Measurements from ENCODE around the gene THAP10. TPM values are rescaled to one million over a fixed set of nuclear protein-coding genes. Genes with fewer than 3 reads are reported as not detected.

The THAP10 gene
- total and polyA plus RNA-seq, 2 donors from 2014 or later: 3.4 to 3.5 TPM

GRCh38 chr15:70923311-70924080 lies 31.3 kb upstream of the THAP10 start:
- no peak for TF ChIP-seq CTCF (IDR thresholded peaks at IDR 0.05; ENCODE audit: borderline replicate concordance, extremely low read depth, insufficient read depth)
- no peak overlapping the region for H3K4me3 ChIP-seq (ENCODE audit: low read length in 3 of 3)
- no peak overlapping the region for H3K9ac ChIP-seq (ENCODE audit: low read length in 3 of 3)
- no peaks in the 10 kb centered on the region for H3K27me3 ChIP-seq (ENCODE audit: control insufficient read depth, insufficient read depth, low read length)
- H3K36me3 ChIP-seq (ENCODE audit: control insufficient read depth in 2 of 3, insufficient read depth in 3 of 3, low read length in 3 of 3): no peaks in the 10 kb centered on the region
- H3K4me1 ChIP-seq (ENCODE audit: control insufficient read depth in 2 of 3, insufficient read depth in 2 of 3, low read depth in 1 of 3, low read length in 3 of 3): no peaks in the 10 kb centered on the region
- H3K27ac ChIP-seq (ENCODE audit: low read depth in 2 of 2, low read length in 2 of 2): no peak overlapping the region
- intact Hi-C loops (cut with DNase I): no loop called here
- no peaks in the 10 kb centered on the region for H3K9me3 ChIP-seq (ENCODE audit: control insufficient read depth in 2 of 3, insufficient read depth in 1 of 3, low read length in 3 of 3)
- no peak for DNase-seq
- no peak for FAIRE-seq

- intact Hi-C loops (cut with DNase I): no loop called here
- Histone ChIP-seq H3K4me3 (ENCODE audit: low read length in 3 of 3) (no peak overlapping the region), H3K27me3 (ENCODE audit: control insufficient read depth, insufficient read depth, low read length) (no peaks in the 10 kb centered on the region), H3K9ac (ENCODE audit: low read length in 3 of 3) (no peak overlapping the region), H3K9me3 (ENCODE audit: control insufficient read depth in 2 of 3, insufficient read depth in 1 of 3, low read length in 3 of 3) (no peaks in the 10 kb centered on the region), H3K27ac (ENCODE audit: low read depth in 2 of 2, low read length in 2 of 2) (no peak overlapping the region), H3K36me3 (ENCODE audit: control insufficient read depth in 2 of 3, insufficient read depth in 3 of 3, low read length in 3 of 3) (no peaks in the 10 kb centered on the region), H3K4me1 (ENCODE audit: control insufficient read depth in 2 of 3, insufficient read depth in 2 of 3, low read depth in 1 of 3, low read length in 3 of 3) (no peaks in the 10 kb centered on the region)
- no peak for DNase-seq
- no peak for FAIRE-seq
- TF ChIP-seq CTCF (IDR thresholded peaks at IDR 0.05; ENCODE audit: borderline replicate concordance, extremely low read depth, insufficient read depth): no peak
Measured at GRCh38 chr15:70922119-70922518, 29.9 kb upstream of the THAP10 start.

- H3K27me3 ChIP-seq (ENCODE audit: control insufficient read depth, insufficient read depth, low read length): no peaks in the 10 kb centered on the region
- no peaks in the 10 kb centered on the region for H3K9me3 ChIP-seq (ENCODE audit: control insufficient read depth in 2 of 3, insufficient read depth in 1 of 3, low read length in 3 of 3)
- H3K36me3 ChIP-seq (ENCODE audit: control insufficient read depth in 2 of 3, insufficient read depth in 3 of 3, low read length in 3 of 3): no peaks in the 10 kb centered on the region
- TF ChIP-seq CTCF (IDR thresholded peaks at IDR 0.05; ENCODE audit: borderline replicate concordance, extremely low read depth, insufficient read depth): no peak
- no peak for DNase-seq
- no peak overlapping the region for H3K4me3 ChIP-seq (ENCODE audit: low read length in 3 of 3)
- H3K9ac ChIP-seq (ENCODE audit: low read length in 3 of 3): no peak overlapping the region
- intact Hi-C loops (cut with DNase I): no loop called here
- no peak overlapping the region for H3K27ac ChIP-seq (ENCODE audit: low read depth in 2 of 2, low read length in 2 of 2)
- no peaks in the 10 kb centered on the region for H3K4me1 ChIP-seq (ENCODE audit: control insufficient read depth in 2 of 3, insufficient read depth in 2 of 3, low read depth in 1 of 3, low read length in 3 of 3)
- no peak for FAIRE-seq
Measured at GRCh38 chr15:70920981-70921696, 28.9 kb upstream of the THAP10 start.
